NCI-H2107 (cell line): Measurements from ENCODE around the gene CKS1B.

Experiments
- DNase-seq: peaks from one replicate; lab custom pipeline; 2025; lab: John Stamatoyannopoulos, UW

Gene CKS1B

GRCh38 chr1:155015527-155016230 lies 41.2 kb downstream of the CKS1B start:
- no peak for DNase-seq

DNA sequence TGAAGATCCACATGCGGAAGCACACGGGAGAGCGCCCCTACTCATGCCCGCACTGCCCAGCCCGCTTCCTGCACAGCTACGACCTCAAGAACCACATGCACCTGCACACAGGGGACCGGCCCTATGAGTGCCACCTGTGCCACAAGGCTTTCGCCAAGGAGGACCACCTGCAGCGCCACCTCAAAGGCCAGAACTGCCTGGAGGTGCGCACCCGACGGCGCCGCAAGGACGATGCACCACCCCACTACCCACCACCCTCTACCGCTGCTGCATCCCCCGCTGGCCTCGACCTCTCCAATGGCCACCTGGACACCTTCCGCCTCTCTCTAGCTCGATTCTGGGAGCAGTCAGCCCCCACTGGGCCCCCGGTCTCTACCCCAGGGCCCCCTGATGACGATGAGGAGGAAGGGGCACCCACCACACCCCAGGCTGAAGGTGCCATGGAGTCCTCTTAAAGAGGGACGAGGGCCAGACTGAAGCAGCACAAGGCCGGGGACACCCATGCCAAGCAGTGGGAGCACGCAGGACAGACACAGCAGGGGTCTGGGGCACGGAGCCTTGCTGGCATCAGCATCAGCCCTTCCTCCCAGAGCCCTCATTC lies 41.9 kb downstream of the CKS1B start:
- DNase-seq = no peak

GRCh38 chr1:155017041-155017945 lies 42.8 kb downstream of the CKS1B start:
- peak; percentile 75 for DNase-seq

DNA sequence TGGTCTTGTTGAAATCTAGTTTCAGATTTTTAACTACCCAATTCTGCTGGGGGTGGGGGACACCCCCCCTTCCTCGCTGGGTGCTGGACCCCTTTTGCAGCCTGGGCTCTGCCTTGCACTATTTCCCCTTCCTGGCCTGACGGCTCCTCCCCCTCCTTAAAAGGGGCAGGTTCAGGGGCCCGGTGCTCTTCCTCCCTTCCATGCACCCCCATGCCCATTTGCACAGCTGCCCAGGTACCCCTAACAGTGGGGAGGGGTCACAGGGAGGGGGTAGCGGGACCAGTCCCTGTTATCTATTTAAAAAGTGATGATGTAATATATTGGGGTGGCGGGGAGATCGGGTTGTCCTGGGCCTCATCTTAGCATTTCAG lies 43.5 kb downstream of the CKS1B start:
- DNase-seq = no peak

DNA sequence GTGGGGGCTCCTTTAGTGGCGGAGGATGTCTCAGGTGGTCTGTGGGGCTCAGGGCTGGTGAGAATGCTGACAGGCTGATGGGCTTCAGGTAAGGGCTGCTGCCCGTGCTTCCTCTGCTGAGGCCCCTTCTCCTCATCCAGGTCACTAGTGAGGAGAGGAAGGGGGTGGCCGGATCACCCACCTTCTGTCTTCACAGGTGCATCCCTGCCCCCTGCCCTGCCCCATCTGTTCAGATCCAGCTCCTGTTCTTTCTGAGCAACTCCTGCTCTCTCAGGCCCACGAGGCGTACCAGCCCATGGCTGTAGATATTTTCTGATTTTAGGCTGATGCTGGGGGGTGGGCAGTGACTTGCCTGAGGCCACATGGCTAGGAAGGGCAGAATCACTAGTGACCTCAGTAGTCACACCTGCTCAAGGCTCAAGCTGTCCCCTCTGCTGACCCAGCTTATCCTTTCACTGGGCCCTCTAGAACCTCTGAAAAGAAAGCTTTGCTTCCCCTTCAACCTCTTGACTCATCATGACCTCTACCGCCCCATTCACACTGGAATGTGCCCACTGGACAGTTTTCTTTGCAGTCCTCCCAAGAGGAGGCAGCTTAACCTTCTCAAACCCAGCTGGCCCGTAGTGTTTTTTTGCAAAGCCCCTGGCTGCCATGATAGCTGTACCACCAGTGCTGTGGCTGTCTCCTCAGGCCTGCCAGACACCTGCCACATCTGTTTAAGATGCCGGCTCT lies 44.3 kb downstream of the CKS1B start:
- no peak for DNase-seq

GRCh38 chr1:155019377-155020245 lies 45.1 kb downstream of the CKS1B start:
- DNase-seq = peak; percentile 36

DNA sequence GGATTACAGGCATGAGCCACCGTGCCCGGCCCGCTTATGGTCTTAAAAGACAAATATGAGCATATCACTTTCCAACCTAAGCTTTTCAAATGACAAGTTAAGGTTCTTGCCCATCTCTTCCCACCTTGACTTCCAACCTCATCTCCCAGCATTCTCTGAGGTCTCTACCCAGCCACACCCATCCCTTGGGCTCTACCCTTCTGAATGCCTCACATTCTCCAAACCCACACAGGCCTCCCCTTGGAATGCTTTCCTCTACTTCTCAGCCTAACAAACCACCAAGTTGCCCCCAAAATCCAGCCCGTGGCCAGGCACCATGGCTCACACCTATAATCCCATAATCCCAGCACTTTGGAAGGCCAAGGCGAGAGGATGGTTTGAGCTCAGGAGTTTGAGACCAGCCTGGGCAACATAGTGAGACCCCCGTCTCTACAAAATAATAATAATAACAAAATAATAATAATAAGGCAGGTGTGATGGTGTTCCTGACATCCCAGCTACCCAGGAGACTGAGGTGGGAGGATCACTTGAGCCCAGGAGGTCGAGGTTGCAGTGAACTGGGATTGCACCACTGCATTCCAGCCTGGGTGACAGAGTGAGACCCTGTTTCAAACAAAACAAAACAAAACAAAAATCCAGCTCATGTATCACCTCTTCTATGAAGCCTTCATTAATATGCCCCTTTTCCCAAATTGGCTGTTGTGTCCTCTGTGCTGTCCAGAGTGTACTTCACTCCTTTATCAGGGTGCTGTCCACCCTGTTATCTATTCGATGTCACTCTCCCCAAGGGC lies 47.9 kb downstream of the CKS1B start:
- no peak for DNase-seq

- DNase-seq = peak; percentile 51
Measured at GRCh38 chr1:155022927-155023236, 48.4 kb downstream of the CKS1B start.

DNA sequence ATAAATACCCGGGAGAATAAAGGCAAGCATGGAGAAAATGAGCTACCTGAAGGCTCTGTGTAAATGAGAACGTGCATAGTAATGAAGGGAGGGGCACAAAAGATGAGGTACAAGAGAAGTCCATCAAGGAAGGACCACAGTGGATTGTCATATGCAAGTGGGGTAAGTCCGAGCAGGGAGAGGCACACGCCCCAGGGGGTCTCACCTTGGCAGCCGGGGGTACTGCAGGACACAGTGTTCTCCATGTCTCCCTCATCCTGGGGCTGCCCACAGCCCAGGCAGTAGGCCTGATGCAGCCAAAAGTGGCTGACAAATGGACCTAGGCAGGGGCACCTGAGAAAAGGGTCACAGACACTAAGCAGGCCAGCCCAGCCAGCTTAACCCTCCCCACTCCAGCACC lies 49.1 kb downstream of the CKS1B start:
- no peak for DNase-seq

- no peak for DNase-seq
Measured at GRCh38 chr1:155024315-155024714, 49.8 kb downstream of the CKS1B start.

- DNase-seq = no peak
Measured at GRCh38 chr1:155026154-155026553, 51.7 kb downstream of the CKS1B start.

DNA sequence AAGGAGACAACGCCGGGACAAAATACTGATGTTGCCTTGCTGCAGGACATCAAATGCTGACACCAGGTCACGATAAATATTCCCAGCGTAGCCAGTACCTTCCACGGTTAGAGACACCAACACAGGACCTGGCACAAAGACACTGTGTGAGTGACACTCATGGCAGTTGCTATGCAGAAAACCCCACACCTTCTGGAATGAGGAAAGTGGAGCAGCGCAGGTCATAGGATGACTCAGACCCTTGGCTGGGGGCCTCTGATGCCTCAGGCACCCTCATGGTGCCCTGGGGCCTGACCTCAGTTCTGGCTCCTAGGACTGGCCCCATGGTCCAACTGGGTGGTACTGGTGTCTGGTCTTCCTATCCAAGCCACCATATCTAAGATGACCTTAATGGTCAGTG lies 52.1 kb downstream of the CKS1B start:
- DNase-seq = no peak
